ENCODE results near the gene HELQ.

The HELQ gene

GRCh38 chr4:83362492-83363329 is 92.9 kb downstream of the HELQ start:
- DNase-seq (ENCODE audit: insufficient read length) (no peak), FAIRE-seq (no peak)
- TF ChIP-seq POLR2AphosphoS5 (IDR thresholded peaks at IDR 0.05; ENCODE audit: low read depth, low read length): no peak
- no peak for TF ChIP-seq POLR2A (IDR thresholded peaks at IDR 0.05; ENCODE audit: low read depth, low read length)
- TF ChIP-seq TAF1 (IDR thresholded peaks at IDR 0.05; ENCODE audit: borderline replicate concordance, low read depth, low read length): no peak

DNA sequence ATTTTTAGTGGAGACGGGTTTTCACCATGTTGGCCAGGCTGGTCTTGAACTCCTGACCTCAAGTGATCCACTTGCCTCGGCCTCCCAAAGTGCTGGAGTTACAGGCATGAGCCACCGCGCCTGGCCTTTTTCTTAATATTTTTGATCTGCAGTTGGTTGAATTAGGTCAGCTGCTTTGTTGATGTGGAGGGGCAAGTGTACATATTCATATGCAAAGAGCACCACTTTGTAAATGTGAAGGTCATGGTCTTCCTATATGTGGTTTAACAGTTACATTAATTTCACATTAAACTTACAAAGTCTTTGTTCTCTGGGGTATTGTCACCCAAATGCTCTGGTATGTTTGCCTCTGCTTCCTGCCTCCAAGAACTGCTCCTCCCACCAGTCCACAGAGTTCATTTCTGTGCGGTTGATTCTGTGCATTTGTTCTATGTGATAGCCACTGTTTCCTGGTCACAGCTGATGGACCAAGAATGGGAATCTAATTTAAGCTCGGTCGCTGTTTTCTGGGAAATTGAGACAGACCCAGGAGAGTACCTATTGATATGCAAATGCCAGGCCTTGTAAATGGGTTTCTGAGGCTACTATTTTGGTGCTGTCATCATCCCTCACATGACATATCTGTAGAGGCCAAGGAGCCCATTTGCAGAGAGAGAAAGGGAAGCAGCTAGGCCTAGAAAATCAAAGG is 94.1 kb downstream of the HELQ start:
- TF ChIP-seq TAF1 (IDR thresholded peaks at IDR 0.05; ENCODE audit: borderline replicate concordance, low read depth, low read length): no peak
- no peak for FAIRE-seq
- DNase-seq (ENCODE audit: insufficient read length): no peak

GRCh38 chr4:83360018-83360417 is 95.6 kb downstream of the HELQ start:
- no peak for FAIRE-seq
- TF ChIP-seq POLR2A (IDR thresholded peaks at IDR 0.05; ENCODE audit: low read depth, low read length) (no peak), POLR2AphosphoS5 (IDR thresholded peaks at IDR 0.05; ENCODE audit: low read depth, low read length) (no peak), TAF1 (IDR thresholded peaks at IDR 0.05; ENCODE audit: borderline replicate concordance, low read depth, low read length) (no peak)
- DNase-seq (ENCODE audit: insufficient read length): no peak

DNA sequence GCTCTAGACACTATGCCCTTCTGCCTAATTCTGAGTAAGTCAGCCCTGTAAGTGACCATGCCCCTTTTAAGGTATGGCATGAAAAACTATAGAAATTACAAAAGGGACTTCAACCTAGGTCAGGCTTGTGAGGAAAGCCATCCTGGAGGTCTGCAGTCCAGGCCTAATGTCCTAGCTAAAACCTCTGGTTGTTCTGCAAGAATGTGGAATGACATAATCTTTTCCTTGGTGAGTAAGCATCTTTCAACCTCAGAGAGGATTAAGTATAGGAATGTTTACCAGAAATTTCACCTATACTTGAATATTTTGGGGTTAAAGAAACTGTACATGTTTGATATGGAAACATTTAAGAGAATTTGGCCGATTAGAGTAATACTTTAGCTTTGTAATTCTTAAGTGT is 97.2 kb downstream of the HELQ start:
- no peak for DNase-seq (ENCODE audit: insufficient read length)
- FAIRE-seq: no peak
- TF ChIP-seq TAF1 (IDR thresholded peaks at IDR 0.05; ENCODE audit: borderline replicate concordance, low read depth, low read length) (no peak), POLR2A (IDR thresholded peaks at IDR 0.05; ENCODE audit: low read depth, low read length) (no peak), POLR2AphosphoS5 (IDR thresholded peaks at IDR 0.05; ENCODE audit: low read depth, low read length) (no peak)
